HEK293 (cell line): ENCODE data around the gene CPXM2.

Source experiments
- ATF2 ChIP-seq: fragments of 450-650 bp; formaldehyde crosslinking; IDR thresholded peaks from 2 replicates; pipeline ENCODE4 v1.5.1; 2016; ENCODE audit warnings: missing biosample characterization, missing genetic modification characterization, low read depth
- CTCF ChIP-seq: fragments of 450-650 bp; formaldehyde crosslinking; IDR thresholded peaks from 2 replicates; pipeline ENCODE4 v1.5.1; 2016; ENCODE audit warnings: missing biosample characterization, missing genetic modification characterization
- GLIS2 ChIP-seq: fragments of 450-650 bp; formaldehyde crosslinking; IDR thresholded peaks from 2 replicates; pipeline ENCODE4 v1.5.1; 2016; ENCODE audit warnings: missing biosample characterization, missing genetic modification characterization
- HOXA7 ChIP-seq: sonication (generic); formaldehyde crosslinking; IDR thresholded peaks from 2 replicates; pipeline ENCODE4 v1.8.1; 2022; ENCODE audit warnings: missing genetic modification reagents, borderline replicate concordance
- SETDB1 ChIP-seq: IDR thresholded peaks from one replicate; pipeline ENCODE4 v1.6.1; 2017; ENCODE audit warnings: mild to moderate bottlenecking, low read length, moderate library complexity, mixed read lengths; ENCODE audit not compliant: insufficient read length
- YY1 ChIP-seq: fragments of 450-650 bp; formaldehyde crosslinking; IDR thresholded peaks from 2 replicates; pipeline ENCODE4 v1.5.1; 2018; ENCODE audit warnings: missing biosample characterization, missing genetic modification characterization
- ZBTB44 ChIP-seq: fragments of 450-650 bp; IDR thresholded peaks from 2 replicates; pipeline ENCODE4 v1.5.1; 2018; ENCODE audit warnings: missing biosample characterization, mild to moderate bottlenecking, missing genetic modification characterization
- ZFP41 ChIP-seq: fragments of 450-650 bp; formaldehyde crosslinking; IDR thresholded peaks from 2 replicates; pipeline ENCODE4 v1.5.1; 2016; ENCODE audit warnings: missing biosample characterization, missing genetic modification characterization, borderline replicate concordance
- ZNF112 ChIP-seq: fragments of 450-650 bp; formaldehyde crosslinking; IDR thresholded peaks from 2 replicates; pipeline ENCODE4 v1.5.0; 2017; ENCODE audit warnings: missing biosample characterization, missing genetic modification characterization
- ZNF155 ChIP-seq: fragments of 450-650 bp; formaldehyde crosslinking; IDR thresholded peaks from 2 replicates; pipeline ENCODE4 v1.5.1; 2016; ENCODE audit warnings: missing biosample characterization, missing genetic modification characterization
- ZNF24 ChIP-seq: fragments of 450-650 bp; formaldehyde crosslinking; IDR thresholded peaks from 2 replicates; pipeline ENCODE4 v1.5.1; 2016; ENCODE audit warnings: missing biosample characterization, missing genetic modification characterization
- ZNF707 ChIP-seq: fragments of 450-650 bp; formaldehyde crosslinking; IDR thresholded peaks from 2 replicates; pipeline ENCODE4 v1.5.1; 2016; ENCODE audit warnings: missing biosample characterization, missing genetic modification characterization

- TF ChIP-seq ZNF707 (no peak), CTCF (tag by site-specific recombination) (no peak), ZNF112 (no peak), YY1 (tag by site-specific recombination) (no peak), SETDB1 (no peak), ZNF155 (tag by site-specific recombination) (no peak), ZBTB44 (tag by site-specific recombination) (no peak), GLIS2 (tag by site-specific recombination) (no peak), ZNF24 (tag by site-specific recombination) (no peak), ATF2 (no peak), HOXA7 (CRISPR knock-in tag) (no peak), ZFP41 (tag by site-specific recombination) (no peak)
Observed at GRCh38 chr10:123863183-123863575, 28.4 kb downstream of the CPXM2 start.
